ENCODE data around the gene HSBP1L1.

The HSBP1L1 gene

DNA sequence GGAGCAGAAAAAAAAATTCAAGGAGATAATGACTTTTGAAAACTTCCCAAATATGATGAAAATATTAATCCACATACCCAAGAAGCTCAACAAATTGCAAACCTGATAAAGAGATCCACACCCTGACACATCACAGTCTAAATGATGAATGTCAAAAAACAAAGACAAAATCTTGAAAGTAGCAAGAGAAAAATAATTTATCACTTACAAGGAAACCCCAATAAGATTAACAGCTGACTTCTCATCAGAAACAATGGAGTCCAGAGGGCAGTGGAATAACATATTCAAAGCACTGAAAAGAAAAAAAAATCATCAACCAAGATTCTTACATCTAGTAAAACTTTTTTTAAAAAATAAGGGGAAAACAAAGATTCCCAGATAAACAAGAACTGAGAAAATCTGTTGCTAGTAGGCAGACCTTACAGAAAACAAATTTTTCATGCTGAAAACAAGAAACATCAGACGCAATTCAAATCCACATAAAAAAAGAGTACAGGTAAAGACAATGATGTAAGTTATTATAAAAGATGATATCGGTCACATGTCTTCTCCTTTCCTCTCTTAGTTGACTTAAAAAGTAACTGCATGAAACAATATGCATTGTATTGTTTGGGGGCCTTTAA lies 34.3 kb upstream of the HSBP1L1 start:
- no peak for DNase-seq

- no peak for DNase-seq
These were observed 33.0 kb upstream of the HSBP1L1 start for GRCh38 chr18:79931475-79931874.

DNA sequence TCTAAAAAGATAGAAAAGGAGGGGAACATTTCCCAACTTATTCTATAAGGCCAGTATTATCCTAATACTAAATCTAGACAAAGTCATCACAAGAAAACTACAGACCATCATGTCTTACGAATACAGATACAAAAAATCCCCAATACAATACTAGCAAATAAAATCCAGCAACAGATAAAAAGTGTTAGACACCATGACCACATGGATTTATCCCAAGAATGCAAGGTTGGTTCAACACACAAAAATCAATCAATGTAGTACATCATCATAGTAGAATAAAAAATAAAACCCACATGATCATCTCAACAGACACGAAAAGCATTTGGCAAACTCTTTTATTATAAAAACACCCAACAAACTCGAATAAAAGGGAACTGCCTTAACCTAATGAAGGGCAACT lies 31.5 kb upstream of the HSBP1L1 start:
- DNase-seq, result no peak

DNA sequence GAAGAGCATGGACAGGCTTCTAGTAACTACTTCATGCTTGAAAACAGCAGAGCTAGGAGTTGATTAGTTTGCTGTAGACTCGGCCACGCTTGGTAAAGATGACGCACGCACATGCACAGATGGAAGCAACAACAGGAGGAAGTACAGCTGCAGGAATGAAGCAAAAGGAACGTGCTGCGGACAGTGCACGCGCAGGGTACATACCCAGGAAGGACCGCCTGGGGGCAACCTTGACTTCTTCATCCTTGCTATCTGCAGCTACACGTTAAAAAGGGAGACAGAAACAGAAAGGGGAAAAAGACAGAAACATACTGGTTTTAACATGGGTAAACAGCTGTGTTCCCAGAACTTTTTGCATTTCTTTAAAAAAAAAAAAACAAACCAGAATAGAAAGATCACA lies 30.7 kb upstream of the HSBP1L1 start:
- no peak for DNase-seq

DNA sequence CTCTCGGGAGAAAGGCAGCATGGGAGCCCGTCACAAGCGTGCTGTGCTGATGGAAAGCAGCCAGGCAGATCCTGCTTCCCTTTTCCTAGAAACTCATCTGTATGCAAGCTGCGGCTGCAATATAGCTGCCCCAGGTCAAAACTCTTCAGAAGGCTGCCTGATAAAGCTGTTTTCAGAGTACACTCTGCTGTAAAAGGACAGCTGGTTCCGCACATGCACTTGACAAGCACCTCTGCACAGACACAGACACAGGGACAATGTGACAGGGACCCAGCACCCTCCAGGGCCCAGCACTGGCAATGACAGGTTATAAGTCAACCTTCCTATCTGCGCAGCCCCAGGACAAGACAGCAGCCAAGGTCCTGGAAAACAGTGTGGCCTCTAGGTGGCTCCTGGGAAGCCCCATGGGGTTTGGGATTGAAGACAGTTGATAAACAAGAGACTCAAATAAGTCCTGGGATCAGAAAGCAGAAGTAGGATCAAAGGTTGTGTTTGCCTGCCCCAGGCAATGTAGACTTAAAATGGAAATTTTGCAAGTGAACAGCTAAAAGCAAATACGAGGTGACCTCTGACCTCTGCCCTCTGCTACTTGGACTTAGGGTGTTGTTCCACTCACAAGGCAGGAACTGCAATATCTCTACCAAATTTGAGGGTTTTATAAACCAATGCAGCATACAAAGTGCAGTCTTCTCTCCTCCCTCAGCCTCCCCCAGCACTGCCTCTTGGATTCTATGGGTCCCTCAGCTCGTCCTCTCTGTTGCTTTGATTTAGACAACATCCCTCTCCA lies 29.9 kb upstream of the HSBP1L1 start:
- no peak for DNase-seq

DNA sequence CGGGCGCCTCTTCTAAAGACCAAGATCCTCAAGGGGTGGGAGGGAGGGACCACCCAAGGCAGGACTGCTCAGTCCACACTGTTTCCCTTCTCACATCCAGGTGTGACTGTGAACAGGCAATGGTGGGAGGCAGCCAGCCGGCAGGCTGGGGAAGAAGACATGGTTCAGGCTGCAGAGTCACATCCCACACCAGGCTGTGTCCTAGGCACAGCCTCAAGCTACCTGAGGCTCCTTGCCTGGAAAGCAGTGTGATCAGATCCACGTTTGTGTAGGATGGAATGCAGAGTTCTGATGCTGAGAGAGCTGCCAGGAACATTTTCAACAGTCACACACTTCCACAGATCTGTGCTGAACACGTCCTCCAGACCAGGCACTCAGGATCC lies 29.4 kb upstream of the HSBP1L1 start:
- DNase-seq, result no peak

GRCh38 chr18:79935499-79935898 lies 28.9 kb upstream of the HSBP1L1 start:
- no peak for DNase-seq

DNA sequence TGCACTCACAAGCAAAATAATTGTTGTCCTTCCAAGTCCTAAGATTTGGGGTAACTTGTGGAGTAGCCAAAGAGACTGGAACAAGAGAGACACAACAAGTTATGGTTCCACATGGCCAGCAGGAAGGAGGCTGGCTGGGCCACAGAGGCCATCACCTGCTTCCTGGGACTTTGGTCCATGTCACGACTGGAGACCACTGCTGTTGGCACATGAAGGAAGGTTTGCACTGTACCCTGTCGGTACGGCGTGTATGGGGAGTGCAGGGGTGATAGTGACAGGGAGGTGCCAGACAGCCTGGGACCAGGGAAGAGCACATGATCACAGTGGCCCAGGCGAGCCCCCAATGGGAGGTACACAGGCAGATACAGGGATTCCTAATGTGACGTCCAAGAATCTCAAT lies 28.5 kb upstream of the HSBP1L1 start:
- no peak for DNase-seq

GRCh38 chr18:79936641-79937040 lies 27.8 kb upstream of the HSBP1L1 start:
- DNase-seq, result no peak

GRCh38 chr18:79937103-79937860 lies 27.2 kb upstream of the HSBP1L1 start:
- DNase-seq, result no peak

DNA sequence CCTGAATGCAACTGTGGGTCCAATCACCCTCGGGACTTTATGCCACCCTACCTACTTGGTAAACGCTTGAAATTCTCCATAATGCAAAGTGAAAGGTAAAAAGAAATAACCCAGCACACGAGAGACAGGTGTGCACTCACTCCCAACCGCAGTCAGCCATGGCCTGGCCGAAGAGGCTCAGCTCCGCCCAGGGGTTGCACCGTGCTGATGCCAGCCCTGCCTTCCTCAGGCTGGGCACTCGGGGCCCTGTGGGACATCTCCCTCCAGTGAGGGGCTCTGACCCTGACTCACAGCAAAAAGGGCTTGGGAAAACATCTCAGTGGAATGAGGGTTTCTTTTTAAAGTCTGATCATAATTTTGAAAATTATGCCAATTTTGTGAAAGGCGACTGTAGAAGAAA lies 26.2 kb upstream of the HSBP1L1 start:
- DNase-seq, result no peak

DNA sequence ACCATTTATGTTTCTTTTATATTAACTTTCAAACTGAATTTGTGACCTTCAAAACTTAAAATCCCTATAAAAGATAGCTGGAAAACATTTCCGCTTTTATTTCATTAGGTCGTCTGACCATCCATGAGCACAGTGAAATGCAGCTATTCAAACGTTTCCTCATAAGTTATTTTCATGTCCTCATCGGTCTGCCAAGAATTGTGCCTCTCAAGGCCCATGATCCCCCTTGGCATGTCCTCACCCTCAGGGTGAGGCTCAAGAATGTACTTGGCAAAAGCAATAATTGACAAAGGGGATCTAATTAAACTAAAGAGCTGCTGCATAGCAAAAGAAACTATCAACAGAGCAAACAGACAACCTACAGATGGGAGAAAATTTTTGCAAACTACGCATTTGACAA lies 25.3 kb upstream of the HSBP1L1 start:
- DNase-seq, result no peak

- no peak for DNase-seq
These were observed 24.2 kb upstream of the HSBP1L1 start for GRCh38 chr18:79940126-79940813.

- DNase-seq, result no peak
These were observed 23.5 kb upstream of the HSBP1L1 start for GRCh38 chr18:79940814-79941472.

DNA sequence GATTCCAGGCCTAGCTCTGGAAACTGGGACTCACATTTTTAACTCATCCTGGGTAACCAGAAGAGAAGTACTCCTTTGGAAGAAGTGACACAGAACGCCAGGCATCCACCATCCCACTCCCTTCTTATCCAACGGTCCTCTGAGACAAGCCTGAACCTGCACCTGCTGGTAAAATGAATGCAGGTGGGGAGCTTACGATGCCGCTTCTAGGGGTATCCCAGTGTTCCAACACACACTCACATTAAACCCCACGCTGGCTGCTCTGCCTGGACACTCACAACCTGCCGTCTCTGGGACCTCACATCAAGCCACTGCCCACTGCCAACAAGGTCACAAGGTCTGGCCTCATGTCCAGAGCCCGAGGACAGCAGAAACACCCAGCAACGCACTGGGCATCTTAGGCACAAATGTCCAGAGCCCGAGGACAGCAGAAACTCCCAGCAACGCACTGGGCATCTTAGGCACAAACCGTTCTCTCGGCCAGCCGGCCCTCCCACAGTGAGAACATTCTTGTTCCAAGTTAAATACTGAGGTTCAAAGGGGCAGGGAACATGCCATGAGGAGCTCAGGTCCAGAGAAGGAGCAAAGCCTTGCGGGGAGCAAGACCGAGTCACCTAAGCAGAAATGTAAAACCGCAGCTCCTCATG lies 22.8 kb upstream of the HSBP1L1 start:
- no peak for DNase-seq

DNA sequence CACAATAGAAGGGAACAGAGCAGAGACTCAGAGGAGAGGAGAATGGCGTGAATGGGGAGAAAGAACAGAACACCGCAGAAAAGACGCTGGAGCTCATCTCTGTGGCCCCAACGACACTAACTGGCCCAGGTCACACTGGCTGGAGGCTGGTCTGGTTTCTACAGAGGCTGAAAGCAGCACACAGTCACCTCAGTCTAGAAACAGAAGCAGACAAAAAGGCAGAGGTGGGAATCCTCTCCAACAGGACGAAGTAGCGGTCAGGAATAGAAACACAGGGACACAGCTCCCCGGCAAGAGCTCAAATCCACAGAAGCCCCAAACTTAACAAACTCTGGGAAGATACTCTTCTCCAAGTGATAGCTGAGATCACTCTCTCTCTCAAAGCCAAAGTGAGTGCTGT lies 22.2 kb upstream of the HSBP1L1 start:
- no peak for DNase-seq

GRCh38 chr18:79942786-79943607 lies 21.4 kb upstream of the HSBP1L1 start:
- DNase-seq, result no peak

DNA sequence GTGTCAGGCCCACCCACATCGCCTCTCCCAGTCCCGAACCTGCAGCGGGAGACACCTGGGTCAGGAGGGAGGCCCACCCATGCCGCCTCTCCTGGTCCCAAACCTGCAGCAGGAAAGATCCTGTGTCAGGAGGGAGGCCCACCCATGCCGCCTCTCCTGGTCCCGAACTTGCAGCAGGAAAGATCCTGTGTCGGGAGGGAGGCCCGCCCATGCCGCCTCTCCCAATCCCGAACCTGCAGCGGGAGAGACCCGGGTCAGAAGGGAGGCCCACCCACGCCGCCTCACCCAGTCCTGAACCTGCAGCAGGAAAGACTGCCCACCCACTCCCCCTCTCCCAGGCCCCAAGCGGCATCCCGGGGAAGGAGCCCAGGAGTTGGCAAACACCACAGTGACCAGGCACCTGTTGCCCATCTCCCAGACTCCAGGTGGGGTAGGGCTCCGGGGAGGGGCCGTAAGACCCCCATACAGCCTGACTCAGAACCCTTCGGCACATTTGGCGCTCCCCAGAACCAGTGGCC lies 20.8 kb upstream of the HSBP1L1 start:
- DNase-seq, result no peak

DNA sequence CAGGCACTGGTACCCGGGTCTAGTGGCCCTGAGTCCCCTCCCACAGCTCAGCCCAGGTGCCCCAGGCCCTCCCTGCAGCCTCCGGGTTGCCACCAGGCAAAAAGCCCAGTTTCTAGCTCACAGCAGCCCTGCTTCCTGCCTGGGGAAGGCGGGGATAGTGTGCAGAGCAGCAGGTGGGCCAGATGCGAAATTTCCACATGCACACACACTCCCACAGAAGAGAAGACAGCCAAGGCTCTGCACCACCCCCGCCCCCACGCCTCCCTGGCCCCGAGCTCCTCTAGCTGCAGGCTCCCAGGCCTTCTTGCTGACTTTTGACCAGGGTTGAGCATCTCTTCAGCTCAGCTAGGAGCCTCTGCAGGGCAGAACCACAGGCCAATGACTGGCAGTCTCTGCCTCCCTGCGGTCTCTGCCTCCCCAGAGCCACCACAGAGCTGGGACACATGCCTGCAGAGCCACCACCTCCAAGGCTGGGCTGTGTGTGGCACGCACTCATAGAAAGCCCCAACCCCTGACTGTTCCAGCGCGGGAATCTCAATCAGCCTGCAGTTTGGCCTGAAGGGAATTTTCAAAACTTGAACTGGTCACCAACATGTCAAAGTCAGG lies 20.2 kb upstream of the HSBP1L1 start:
- DNase-seq, result peak in 1 of 5 experiments; percentile 59

GRCh38 chr18:79944746-79945117 lies 19.7 kb upstream of the HSBP1L1 start:
- no peak for DNase-seq
